B cell (primary cell): ENCODE results near the gene OTUD6A. TPM values are rescaled to one million over a fixed set of nuclear protein-coding genes. Genes with fewer than 3 reads are reported as not detected.

Source experiments
- ATAC-seq: fragments of 200-7000 bp; cut with Tn5 transposase; one replicate; pipeline ENCODE4 v1.10.0; 2021; ENCODE audit warnings: low read depth, mild to moderate bottlenecking, moderate number of reproducible peaks, moderate library complexity
- CTCF ChIA-PET: fragments of 350-600 bp; sonication (Branson Sonifier 250); formaldehyde crosslinking; loops from one replicate; lab custom pipeline; 2021; ENCODE audit warnings: antibody characterized with exemption, inconsistent platforms; lab: Charles Lee
- POLR2A ChIA-PET: fragments of 350-600 bp; sonication (Branson Sonifier 250); formaldehyde crosslinking; loops from one replicate; lab custom pipeline; 2021; ENCODE audit warnings: antibody characterized with exemption; lab: Charles Lee
- DNase-seq: peaks from one replicate; pipeline ENCODE4 v3.0.0; 2013
- H2AFZ ChIP-seq: 2 replicates; pipeline ENCODE4 v1.6.1; 2012; ENCODE audit warnings: mild to moderate bottlenecking, low read depth, low read length; ENCODE audit not compliant: insufficient read depth, poor library complexity, severe bottlenecking
- H3K27ac ChIP-seq, 2 donors: 1 replicate in 1 of 2; 2 replicates in 1 of 2; pipeline ENCODE4 v1.5.1; 2012 to 2013; ENCODE audit warnings: low read length in 2 of 2, mild to moderate bottlenecking in 2 of 2, moderate library complexity in 1 of 2
- H3K27me3 ChIP-seq, 4 experiments: fragments of 200-600 bp in 1 of 4; sonication (generic) in 1 of 4; replicated peaks in 1 of 4; 1 replicate in 2 of 4; 2 replicates in 2 of 4; pipeline versions ENCODE4 v1.6.1 to v1.7.0; 2013 to 2016; ENCODE audit warnings: low read length in 3 of 4, mild to moderate bottlenecking in 2 of 4, mixed read lengths in 1 of 4, moderate library complexity in 1 of 4; ENCODE audit not compliant: insufficient read depth in 4 of 4, control insufficient read depth in 3 of 4; ENCODE audit errors: control extremely low read depth in 1 of 4
- H3K36me3 ChIP-seq, 2 experiments: replicated peaks in 1 of 2; 1 replicate in 1 of 2; 2 replicates in 1 of 2; pipeline versions ENCODE4 v1.6.1 to v1.7.1; 2013; ENCODE audit warnings: low read length in 1 of 2; ENCODE audit not compliant: insufficient read depth in 2 of 2, control insufficient read depth in 1 of 2; ENCODE audit errors: control extremely low read depth in 1 of 2, extremely low read depth in 1 of 2
- H3K4me1 ChIP-seq, 2 donors: fragments of 200-600 bp in 1 of 2; sonication (generic) in 1 of 2; 1 replicate in 1 of 2; 2 replicates in 1 of 2; pipeline versions ENCODE4 v1.5.1 to v1.6.1; 2013 to 2017; ENCODE audit warnings: low read length in 2 of 2; ENCODE audit not compliant: control insufficient read depth in 2 of 2, insufficient read depth in 2 of 2
- H3K4me2 ChIP-seq: replicated peaks from 2 replicates; pipeline ENCODE3; 2012; ENCODE audit warnings: mild to moderate bottlenecking, low read depth, low read length; ENCODE audit not compliant: poor library complexity, severe bottlenecking
- H3K4me3 ChIP-seq, 5 experiments: fragments of 200-600 bp in 1 of 5; sonication (generic) in 1 of 5; 1 replicate in 3 of 5; 2 replicates in 2 of 5; pipeline versions ENCODE4 v1.5.1 to v1.7.0; 2011 to 2016; ENCODE audit warnings: low read length in 4 of 5, mild to moderate bottlenecking in 4 of 5, low read depth in 2 of 5, control low read depth in 1 of 5, moderate library complexity in 1 of 5; ENCODE audit not compliant: insufficient read depth in 1 of 5; ENCODE audit errors: control extremely low read depth in 1 of 5, extremely low read depth in 1 of 5
- H3K79me2 ChIP-seq: fragments of 200-600 bp; sonication (generic); one replicate; pipeline ENCODE4 v1.6.0; 2016; ENCODE audit warnings: low read length; ENCODE audit not compliant: control insufficient read depth, insufficient read depth
- H3K9ac ChIP-seq: fragments of 200-600 bp; sonication (generic); 2 replicates; pipeline ENCODE4 v1.6.1; 2017; ENCODE audit warnings: mild to moderate bottlenecking, low read length, moderate library complexity
- H3K9me3 ChIP-seq, 3 donors: one replicate each; pipeline versions ENCODE4 v1.6.1 to v1.7.1; 2013; ENCODE audit warnings: low read length in 2 of 3; ENCODE audit not compliant: control insufficient read depth in 2 of 3, insufficient read depth in 1 of 3; ENCODE audit errors: control extremely low read depth in 1 of 3
- H4K20me1 ChIP-seq: 2 replicates; pipeline ENCODE4 v1.6.0; 2012; ENCODE audit warnings: mild to moderate bottlenecking, low read length; ENCODE audit not compliant: insufficient read depth, control insufficient read depth, poor library complexity, severe bottlenecking
- H3K27ac Mint-ChIP-seq: one replicate; pipeline ENCODE4 v1.8.0; 2021; ENCODE audit warnings: mixed read lengths
- H3K27me3 Mint-ChIP-seq: one replicate; pipeline ENCODE4 v1.8.0; 2021; ENCODE audit warnings: mixed read lengths
- H3K4me1 Mint-ChIP-seq: one replicate; pipeline ENCODE4 v1.8.0; 2021; ENCODE audit warnings: mixed read lengths
- H3K4me3 Mint-ChIP-seq: one replicate; pipeline ENCODE4 v1.8.0; 2021; ENCODE audit warnings: mixed read lengths
- H3K9me3 Mint-ChIP-seq: one replicate; pipeline ENCODE4 v1.8.0; 2022; ENCODE audit warnings: mixed read lengths; ENCODE audit not compliant: insufficient read depth
- EZH2 ChIP-seq: IDR thresholded peaks from 2 replicates; pipeline ENCODE4 v1.6.1; 2012; ENCODE audit warnings: borderline replicate concordance, low read depth, mild to moderate bottlenecking, moderate library complexity, low read length; ENCODE audit not compliant: insufficient read depth, poor library complexity, severe bottlenecking
- WGBS: methylation state at CpG from one replicate; pipeline ENCODE4 v1.1.5; 2013; ENCODE audit warnings: missing lambda C conversion rate; ENCODE audit not compliant: insufficient coverage; 5-methylcytosine and 5-hydroxymethylcytosine counted together
- intact Hi-C: fragments of 100-400 bp; cut with micrococcal nuclease; formaldehyde crosslinking; loops from one replicate; pipeline ENCODE4 v1.10.0; 2022
- polyA plus RNA-seq: library from polyadenylated mRNA; depleted of rRNA; stranded (reverse); fragments of >200 nt; gene quantifications from 2 replicates; pipeline ENCODE4 v1.2.3, GENCODE V29; 2012
- total RNA-seq, 2 donors: library from RNA; stranded (reverse); fragments of 120-200 nt in 1 of 2; gene quantifications; 1 replicate in 1 of 2; 2 replicates in 1 of 2; pipeline versions ENCODE4 v1.2.3 to v1.2.4, GENCODE V29; 2013 to 2022
- TF ChIP-seq, protein P1 (sequence below): fragments of 200-600 bp; IDR thresholded peaks from one replicate; pipeline ENCODE4 v1.8.0; 2022; ENCODE audit warnings: antibody characterized with exemption, mild to moderate bottlenecking

Gene OTUD6A
- total and polyA plus RNA-seq, 2 donors (not counting 1 experiment from before 2014, with no cell fraction given) = not detected

DNA sequence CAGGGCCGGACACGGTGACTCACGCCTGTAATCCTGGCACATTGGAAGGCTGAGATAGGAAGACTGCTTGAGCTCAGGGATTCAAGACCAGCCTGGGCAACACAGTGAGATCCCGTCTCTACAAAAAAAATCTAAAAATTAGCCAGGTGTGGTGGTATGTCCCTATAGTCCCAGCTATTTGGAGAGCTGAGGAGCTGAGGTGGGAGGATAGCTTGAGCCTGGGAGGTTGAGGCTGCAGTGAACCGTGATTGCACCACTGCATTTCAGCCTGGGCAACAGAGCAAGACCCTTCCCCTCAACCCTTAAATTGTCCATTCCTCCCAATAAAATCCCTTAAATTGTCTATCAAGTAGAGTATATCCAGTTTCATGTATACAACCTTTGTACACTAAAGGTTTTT lies 17.0 kb downstream of the OTUD6A start:
- Mint-ChIP-seq H3K9me3 (no peaks in the 10 kb centered on the region), H3K4me1 (no peaks in the 10 kb centered on the region), H3K27me3 (peaks cover 3% of the 10 kb centered on the region), H3K4me3 (no peak overlapping the region), H3K27ac (no peak overlapping the region)
- Histone ChIP-seq H3K4me2 (no peak overlapping the region), H4K20me1 (no peaks in the 10 kb centered on the region), H3K9ac (no peak overlapping the region), H3K4me3 (no peak overlapping the region), H3K9me3 (no peaks in the 10 kb centered on the region), H3K27me3 (no peaks in the 10 kb centered on the region), H3K4me1 (no peaks in the 10 kb centered on the region), H2AFZ (no peak overlapping the region), H3K27ac (no peak overlapping the region), H3K79me2 (no peaks in the 10 kb centered on the region), H3K36me3 (no peaks in the 10 kb centered on the region)
- intact Hi-C loops = no loop called here
- no peak for DNase-seq
- ChIA-PET POLR2A (no interaction called here), CTCF (no interaction called here)
- no peak for ATAC-seq
- TF ChIP-seq EZH2 = no peak
- TF ChIP-seq, protein P1, sequence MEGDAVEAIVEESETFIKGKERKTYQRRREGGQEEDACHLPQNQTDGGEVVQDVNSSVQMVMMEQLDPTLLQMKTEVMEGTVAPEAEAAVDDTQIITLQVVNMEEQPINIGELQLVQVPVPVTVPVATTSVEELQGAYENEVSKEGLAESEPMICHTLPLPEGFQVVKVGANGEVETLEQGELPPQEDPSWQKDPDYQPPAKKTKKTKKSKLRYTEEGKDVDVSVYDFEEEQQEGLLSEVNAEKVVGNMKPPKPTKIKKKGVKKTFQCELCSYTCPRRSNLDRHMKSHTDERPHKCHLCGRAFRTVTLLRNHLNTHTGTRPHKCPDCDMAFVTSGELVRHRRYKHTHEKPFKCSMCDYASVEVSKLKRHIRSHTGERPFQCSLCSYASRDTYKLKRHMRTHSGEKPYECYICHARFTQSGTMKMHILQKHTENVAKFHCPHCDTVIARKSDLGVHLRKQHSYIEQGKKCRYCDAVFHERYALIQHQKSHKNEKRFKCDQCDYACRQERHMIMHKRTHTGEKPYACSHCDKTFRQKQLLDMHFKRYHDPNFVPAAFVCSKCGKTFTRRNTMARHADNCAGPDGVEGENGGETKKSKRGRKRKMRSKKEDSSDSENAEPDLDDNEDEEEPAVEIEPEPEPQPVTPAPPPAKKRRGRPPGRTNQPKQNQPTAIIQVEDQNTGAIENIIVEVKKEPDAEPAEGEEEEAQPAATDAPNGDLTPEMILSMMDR = no peak
- WGBS = no CpG with 5 or more reads among the region's 5 CpGs

- H3K79me2 ChIP-seq = no peaks in the 10 kb centered on the region
- WGBS = no CpG with 5 or more reads among the region's 3 CpGs
- no peaks in the 10 kb centered on the region for H3K27me3 ChIP-seq
- Mint-ChIP-seq H3K27me3 (peaks cover 3% of the 10 kb centered on the region), H3K4me1 (no peaks in the 10 kb centered on the region), H3K9me3 (no peaks in the 10 kb centered on the region), H3K4me3 (no peak overlapping the region), H3K27ac (no peak overlapping the region)
- intact Hi-C loops = no loop called here
- H3K36me3 ChIP-seq = no peaks in the 10 kb centered on the region
- H3K27ac ChIP-seq = no peak overlapping the region
- H4K20me1 ChIP-seq = no peaks in the 10 kb centered on the region
- H3K9me3 ChIP-seq = no peaks in the 10 kb centered on the region
- ChIA-PET CTCF (no interaction called here), POLR2A (no interaction called here)
- no peak overlapping the region for H3K9ac ChIP-seq
- no peak for ATAC-seq
- TF ChIP-seq, protein P1 = no peak
- TF ChIP-seq EZH2 = no peak
- no peak for DNase-seq
- H3K4me1 ChIP-seq = no peaks in the 10 kb centered on the region
- H3K4me3 ChIP-seq = no peak overlapping the region
- no peak overlapping the region for H3K4me2 ChIP-seq
- H2AFZ ChIP-seq = no peak overlapping the region
These were observed 17.6 kb downstream of the OTUD6A start for GRCh38 chrX:70079870-70080269.
